GM21737 (cell line): ENCODE data around the gene PASK.
"Not testable (repeated sequence)": the region's sequence is repeated elsewhere in the genome, so short reads cannot be mapped to it uniquely, and the experiment has no call there.

Experiments
- ATAC-seq: cut with Tn5 transposase; IDR thresholded peaks from one replicate; pipeline ENCODE4 v1.9.1; 2021; ENCODE audit warnings: mild to moderate bottlenecking, moderate library complexity; ENCODE audit not compliant: unreplicated experiment

PASK gene

GRCh38 chr2:241148891-241149674 lies at the start of gene PASK:
PASK (minus strand) TSS chr2:241149472; CDS start chr2:241143032, 6,440 bp downstream.
- ATAC-seq = peak; percentile 65

GRCh38 chr2:241198381-241199279 lies 49.4 kb upstream of the PASK start:
- no peak for ATAC-seq

GRCh38 chr2:241197947-241198346 lies 48.7 kb upstream of the PASK start:
- no peak for ATAC-seq

GRCh38 chr2:241197246-241197645 lies 48.0 kb upstream of the PASK start:
- ATAC-seq = not testable (repeated sequence)

GRCh38 chr2:241195506-241196130 lies 46.3 kb upstream of the PASK start:
- no peak for ATAC-seq

- ATAC-seq = no peak
These were observed 45.5 kb upstream of the PASK start for GRCh38 chr2:241194811-241195210.

GRCh38 chr2:241193271-241193670 lies 44.0 kb upstream of the PASK start:
- ATAC-seq = no peak

- ATAC-seq = no peak
These were observed 41.8 kb upstream of the PASK start for GRCh38 chr2:241191081-241191480.

- ATAC-seq = no peak
These were observed 41.2 kb upstream of the PASK start for GRCh38 chr2:241190291-241190981.

GRCh38 chr2:241189856-241190201 lies 40.6 kb upstream of the PASK start:
- no peak for ATAC-seq

- ATAC-seq = no peak
These were observed 40.0 kb upstream of the PASK start for GRCh38 chr2:241189093-241189855.

- ATAC-seq = no peak
These were observed 39.3 kb upstream of the PASK start, which contains the start of gene ANO7 for GRCh38 chr2:241188361-241189092. ANO7 (plus strand) TSS chr2:241188677; CDS start chr2:241190064, 1,387 bp downstream.

GRCh38 chr2:241187918-241188234 lies 38.6 kb upstream of the PASK start:
- ATAC-seq = no peak

- no peak for ATAC-seq
These were observed 38.0 kb upstream of the PASK start for GRCh38 chr2:241187101-241187917.

- ATAC-seq = no peak
These were observed 36.7 kb upstream of the PASK start for GRCh38 chr2:241185961-241186360.

- ATAC-seq = no peak
These were observed 35.6 kb upstream of the PASK start for GRCh38 chr2:241184901-241185300.

GRCh38 chr2:241183221-241183620 lies 33.9 kb upstream of the PASK start:
- no peak for ATAC-seq

- ATAC-seq = no peak
These were observed 33.4 kb upstream of the PASK start for GRCh38 chr2:241182531-241183133.
